ENCODE data around the gene ARHGEF28.

Gene ARHGEF28

DNA sequence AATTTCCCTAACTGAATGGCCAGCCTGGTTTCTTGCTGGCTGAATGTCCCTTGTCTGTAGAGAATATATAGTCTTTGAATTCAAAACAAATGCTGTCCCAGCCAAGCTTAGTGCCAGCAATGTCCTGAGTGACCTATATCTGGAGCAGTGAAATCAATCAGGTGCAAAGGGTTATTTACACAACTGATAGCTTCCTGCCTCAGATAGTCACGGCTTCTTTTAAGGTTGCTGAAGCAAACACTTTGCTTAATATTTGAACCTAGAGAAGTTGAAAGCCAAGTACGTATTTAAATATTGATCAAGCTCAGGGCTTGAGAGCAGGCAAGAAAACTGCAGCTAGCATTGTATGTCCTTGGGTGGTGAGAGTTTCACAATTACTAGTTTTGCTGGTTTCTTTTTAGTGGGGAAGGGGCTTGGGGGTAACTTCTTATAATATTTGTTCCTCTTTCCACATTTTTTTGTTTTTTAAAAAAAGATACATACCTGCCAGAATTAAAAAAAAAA, 2.0 kb upstream of the ARHGEF28 start:
- TF ChIP-seq, protein P1, sequence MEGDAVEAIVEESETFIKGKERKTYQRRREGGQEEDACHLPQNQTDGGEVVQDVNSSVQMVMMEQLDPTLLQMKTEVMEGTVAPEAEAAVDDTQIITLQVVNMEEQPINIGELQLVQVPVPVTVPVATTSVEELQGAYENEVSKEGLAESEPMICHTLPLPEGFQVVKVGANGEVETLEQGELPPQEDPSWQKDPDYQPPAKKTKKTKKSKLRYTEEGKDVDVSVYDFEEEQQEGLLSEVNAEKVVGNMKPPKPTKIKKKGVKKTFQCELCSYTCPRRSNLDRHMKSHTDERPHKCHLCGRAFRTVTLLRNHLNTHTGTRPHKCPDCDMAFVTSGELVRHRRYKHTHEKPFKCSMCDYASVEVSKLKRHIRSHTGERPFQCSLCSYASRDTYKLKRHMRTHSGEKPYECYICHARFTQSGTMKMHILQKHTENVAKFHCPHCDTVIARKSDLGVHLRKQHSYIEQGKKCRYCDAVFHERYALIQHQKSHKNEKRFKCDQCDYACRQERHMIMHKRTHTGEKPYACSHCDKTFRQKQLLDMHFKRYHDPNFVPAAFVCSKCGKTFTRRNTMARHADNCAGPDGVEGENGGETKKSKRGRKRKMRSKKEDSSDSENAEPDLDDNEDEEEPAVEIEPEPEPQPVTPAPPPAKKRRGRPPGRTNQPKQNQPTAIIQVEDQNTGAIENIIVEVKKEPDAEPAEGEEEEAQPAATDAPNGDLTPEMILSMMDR (IDR thresholded peaks at IDR 0.05) = no peak
- no peak overlapping the region for H3K27ac ChIP-seq
- no peak for DNase-seq (ENCODE audit: low spot score)
- H3K4me3 ChIP-seq = no peak overlapping the region

DNA sequence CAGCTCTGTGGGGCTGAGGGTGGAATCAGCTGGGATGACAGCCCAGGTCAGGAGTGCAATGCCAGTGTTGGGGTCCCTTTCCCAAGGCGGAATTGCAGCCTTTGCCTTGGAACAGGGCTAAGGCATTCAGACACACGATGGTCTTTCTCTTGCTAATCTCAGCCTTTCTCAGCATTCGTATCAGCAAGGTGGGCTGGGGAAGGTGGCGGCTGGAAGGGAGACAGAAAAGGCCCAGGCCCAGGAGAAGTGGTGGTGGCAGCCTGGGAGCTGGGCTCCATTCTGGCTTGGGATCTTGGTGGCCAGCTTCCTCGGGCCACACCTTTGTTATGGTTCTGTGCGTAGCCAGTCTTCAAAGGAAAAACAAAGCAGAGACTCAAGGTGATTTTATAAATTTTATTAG, 1.1 kb upstream of the ARHGEF28 start:
- DNase-seq (ENCODE audit: low spot score) = no peak
- TF ChIP-seq, protein P1 (IDR thresholded peaks at IDR 0.05) = no peak
- Histone ChIP-seq H3K27ac (peak overlapping the region in 1 of 2 donors; percentile 88), H3K4me3 (no peak overlapping the region)

DNA sequence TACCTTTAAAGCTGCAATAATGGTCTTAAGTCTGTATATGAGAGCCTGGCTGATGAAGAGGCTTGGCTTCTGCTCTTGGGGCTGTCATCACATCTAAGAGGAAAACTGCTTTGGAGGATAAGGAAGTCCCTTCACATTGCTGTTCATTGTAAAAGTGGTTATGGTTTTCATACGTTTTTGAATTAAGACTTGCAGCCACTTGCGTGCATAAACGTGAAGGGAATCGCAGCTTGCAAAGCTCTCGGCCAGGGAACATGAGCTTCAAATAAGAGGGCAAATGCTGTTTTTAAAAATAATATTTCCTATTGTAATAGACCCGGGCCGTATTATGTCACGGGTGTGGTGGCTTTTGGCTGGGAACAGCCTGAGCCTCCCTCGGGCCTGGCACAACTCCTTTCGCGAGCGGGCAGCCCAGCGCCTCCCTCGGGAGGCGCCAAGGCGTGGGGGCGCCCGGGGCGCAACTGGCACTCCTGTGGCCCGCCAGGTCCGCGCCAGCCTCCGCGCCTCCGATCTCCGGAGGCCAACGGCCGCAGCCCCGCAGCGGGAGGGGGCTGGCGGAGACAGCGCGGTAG, 538 bp upstream of the ARHGEF28 start:
- H3K27ac ChIP-seq = peak overlapping the region; percentile 78 to 88
- no peak for DNase-seq (ENCODE audit: low spot score)
- H3K4me3 ChIP-seq = peak overlapping the region; percentile 75
- TF ChIP-seq, protein P1 (IDR thresholded peaks at IDR 0.05) = no peak

DNA sequence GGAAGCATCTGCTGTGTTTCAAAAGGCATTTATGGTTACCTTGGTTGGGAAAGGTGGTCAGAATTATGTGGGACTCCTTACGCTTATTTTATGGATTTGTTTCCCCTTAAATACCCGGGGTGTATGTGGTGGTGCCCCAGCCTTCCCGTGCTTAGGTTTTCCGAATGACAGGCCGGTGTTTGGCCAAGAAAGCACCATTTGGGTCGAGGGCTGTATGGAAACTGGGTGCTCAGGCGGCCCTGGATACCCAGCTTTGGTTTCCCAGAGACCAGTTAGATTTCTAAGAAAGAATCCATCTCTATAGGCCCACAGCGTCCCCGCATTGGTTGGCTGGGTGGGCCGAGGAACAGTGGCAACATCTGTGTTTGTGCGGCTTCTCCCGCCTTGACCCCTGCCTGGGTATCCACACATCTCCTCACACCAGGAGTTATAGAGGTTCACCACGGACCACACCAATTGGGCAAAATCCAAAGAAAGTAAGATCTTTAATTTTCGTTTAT, 868 bp downstream of the ARHGEF28 start:
- DNase-seq (ENCODE audit: low spot score) = no peak
- TF ChIP-seq, protein P1 (IDR thresholded peaks at IDR 0.05) = no peak
- Histone ChIP-seq H3K4me3 (peak overlapping the region; percentile 75), H3K27ac (peak overlapping the region; percentile 78 to 88)

DNA sequence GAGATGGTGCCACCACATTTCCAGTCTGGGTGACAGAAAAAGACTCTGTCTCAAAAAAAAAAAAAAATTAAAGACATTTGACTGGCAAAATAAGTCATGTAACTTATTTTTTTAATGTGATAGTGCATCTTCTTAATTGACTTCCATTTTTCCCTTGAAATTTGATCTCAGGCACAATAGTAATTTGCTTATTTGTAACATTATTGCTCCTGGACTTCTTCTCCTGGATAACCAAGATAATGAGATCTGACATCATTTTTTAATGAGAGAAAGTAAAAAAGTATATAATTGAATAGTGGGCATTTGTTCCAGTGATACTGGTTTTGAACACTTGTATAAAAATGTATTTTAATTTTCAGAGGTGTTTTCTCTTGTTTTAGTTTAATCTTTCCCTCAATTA, 3.5 kb downstream of the ARHGEF28 start:
- no peak overlapping the region for H3K27ac ChIP-seq
- DNase-seq (ENCODE audit: low spot score) = no peak
- no peak overlapping the region for H3K4me3 ChIP-seq
- TF ChIP-seq, protein P1 (IDR thresholded peaks at IDR 0.05) = no peak

DNA sequence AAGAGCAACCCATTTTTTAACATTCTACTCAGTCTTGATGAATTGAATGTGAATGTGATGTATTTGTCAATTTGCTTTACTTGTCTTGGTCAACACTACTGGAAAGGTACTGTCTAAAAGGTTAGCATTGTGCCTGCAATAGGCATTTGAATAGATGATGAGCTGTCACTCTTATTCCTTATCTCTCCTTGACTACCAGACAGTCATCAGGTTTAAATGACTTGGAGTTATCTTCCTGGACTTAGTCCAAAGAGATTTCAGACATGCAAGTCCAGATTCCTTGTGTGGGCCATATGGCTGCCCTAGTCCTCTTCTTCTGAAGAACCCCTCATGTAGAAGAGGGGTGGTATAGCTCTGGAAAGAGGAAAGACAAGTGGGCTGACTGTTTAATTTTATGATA, 4.8 kb downstream of the ARHGEF28 start:
- Histone ChIP-seq H3K27ac (no peak overlapping the region), H3K4me3 (no peak overlapping the region)
- TF ChIP-seq, protein P1 (IDR thresholded peaks at IDR 0.05) = no peak
- DNase-seq (ENCODE audit: low spot score) = no peak

DNA sequence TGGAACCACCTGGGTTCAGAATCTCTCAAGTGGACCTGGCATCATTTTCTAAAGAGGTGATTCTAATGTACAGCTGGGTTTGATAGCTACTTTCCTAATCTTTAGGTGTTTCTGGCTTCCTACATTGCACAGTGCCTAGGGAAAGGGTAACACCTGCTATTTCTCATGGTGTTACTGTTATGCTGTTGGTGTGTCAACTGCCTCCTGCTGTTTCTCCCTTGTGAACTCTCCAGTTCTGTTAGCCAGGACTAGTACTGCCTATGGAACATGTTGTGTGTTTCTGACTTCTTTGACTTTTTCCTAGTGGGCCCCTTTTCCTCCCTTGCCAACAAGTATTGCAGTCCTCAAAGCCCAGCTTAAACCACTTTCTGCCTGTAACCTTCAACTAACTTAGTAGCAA, 5.5 kb downstream of the ARHGEF28 start:
- no peak for DNase-seq (ENCODE audit: low spot score)
- no peak overlapping the region for H3K4me3 ChIP-seq
- H3K27ac ChIP-seq = no peak overlapping the region
- TF ChIP-seq, protein P1 (IDR thresholded peaks at IDR 0.05) = no peak

All from coronary artery (tissue), 2 donors.